Adrenal gland (tissue), 12 donors: ENCODE results near the gene TBL2. TPM values are rescaled to one million over a fixed set of nuclear protein-coding genes. Genes with fewer than 3 reads are reported as not detected.
"Not testable (repeated sequence)": the region's sequence is repeated elsewhere in the genome, so short reads cannot be mapped to it uniquely, and the experiment has no call there.

Experiments
- DNase-seq, 7 donors: peaks; one replicate each; pipeline ENCODE4 v3.0.0-alpha.2; 2019 to 2020
- H3K27ac ChIP-seq, 5 donors: fragments of 200-600 bp; sonication (generic) in 4 of 5; 1 replicate in 3 of 5; 2 replicates in 2 of 5; pipeline versions ENCODE4 v1.5.1 to v1.8.0; 2016 to 2020; ENCODE audit warnings: mild to moderate bottlenecking in 1 of 5
- H3K27me3 ChIP-seq: fragments of 200-600 bp; 2 replicates; pipeline ENCODE4 v1.8.0; 2021
- H3K36me3 ChIP-seq, 2 donors: fragments of 200-600 bp; replicated peaks in 1 of 2; 1 replicate in 1 of 2; 2 replicates in 1 of 2; pipeline versions ENCODE4 v1.5.1 to v1.8.0; 2018 to 2022
- H3K4me1 ChIP-seq, 2 donors: fragments of 200-600 bp; replicated peaks in 1 of 2; 1 replicate in 1 of 2; 2 replicates in 1 of 2; pipeline versions ENCODE4 v1.5.1 to v1.8.0; 2018 to 2021
- H3K4me3 ChIP-seq, 4 donors: fragments of 200-600 bp; sonication (generic) in 3 of 4; one replicate each; pipeline ENCODE4 v1.5.1; 2016 to 2018
- H3K9me3 ChIP-seq, 3 donors: fragments of 200-600 bp; sonication (generic) in 1 of 3; replicated peaks in 1 of 3; 1 replicate in 2 of 3; 2 replicates in 1 of 3; pipeline versions ENCODE4 v1.5.1 to v1.8.0; 2016 to 2021
- POLR2A ChIP-seq, 2 donors: fragments of 450-650 bp; IDR thresholded peaks; one replicate each; pipeline ENCODE4 v1.6.1; 2017; ENCODE audit warnings: antibody characterized with exemption in 2 of 2, mild to moderate bottlenecking in 2 of 2, moderate library complexity in 1 of 2
- WGBS, 4 donors: extraction: QIAGEN DNeasy Blood & Tissue Kit in 2 of 4; methylation state at CpG; one replicate each; pipeline versions ENCODE4 v1.1.5 to v1.1.7; 2013 to 2017; 5-methylcytosine and 5-hydroxymethylcytosine counted together
- intact Hi-C, 2 donors: fragments of 100-400 bp; cut with DNase I; formaldehyde crosslinking; loops; one replicate each; pipeline versions ENCODE4 v1.14.1 to v1.15.0; 2022 to 2023
- polyA plus RNA-seq, 3 donors: library from polyadenylated mRNA; stranded (reverse); fragments of 200-250 nt in 2 of 3; fragments of 350-450 nt in 1 of 3; fragmentation: Illumina TruSeq in 1 of 3; extraction: RNeasy Lipid Tissue Mini Kit (QIAGEN cat#74804) in 1 of 3; gene quantifications; one replicate each; pipeline ENCODE4 v1.2.3, GENCODE V29; 2013 to 2014
- total RNA-seq, 9 donors: library from RNA; depleted of rRNA in 4 of 9; stranded (reverse); fragments of >200 nt in 4 of 9; fragments of 120-200 nt in 1 of 9; fragmentation: NEBNext Ultra II Directional in 1 of 9; extraction: Animal tissue kit (Norgen Biotek cat#: 25700) in 1 of 9; gene quantifications; one replicate each; pipeline versions ENCODE4 v1.1.0 to v1.2.4, GENCODE V29; 2013 to 2023
- TF ChIP-seq, protein P1 (sequence below), 6 experiments: fragments of 450-650 bp in 4 of 6; fragments of 200-600 bp in 2 of 6; sonication (generic) in 1 of 6; IDR thresholded peaks; 1 replicate in 5 of 6; 2 replicates in 1 of 6; pipeline versions ENCODE4 v1.5.1 to v1.8.0; 2016 to 2021; ENCODE audit warnings: antibody characterized with exemption in 6 of 6, mild to moderate bottlenecking in 2 of 6, moderate library complexity in 1 of 6
- donor health status: healthy with polysubstance abuse.
- donor health status: Bipolar disorder and iron deficiency.
- donor health status: DM: yes; HTN: yes; CAD: no.
- donor health status: DM: no; HTN: no; CAD: no.
- donor health status: DM: no; HTN: no; CAD: no.
- donor health status: DM: yes; HTN: yes; CAD: no.

Gene TBL2
- total and polyA plus RNA-seq, 12 donors: 14.2 to 136 (median 51.3) TPM

DNA sequence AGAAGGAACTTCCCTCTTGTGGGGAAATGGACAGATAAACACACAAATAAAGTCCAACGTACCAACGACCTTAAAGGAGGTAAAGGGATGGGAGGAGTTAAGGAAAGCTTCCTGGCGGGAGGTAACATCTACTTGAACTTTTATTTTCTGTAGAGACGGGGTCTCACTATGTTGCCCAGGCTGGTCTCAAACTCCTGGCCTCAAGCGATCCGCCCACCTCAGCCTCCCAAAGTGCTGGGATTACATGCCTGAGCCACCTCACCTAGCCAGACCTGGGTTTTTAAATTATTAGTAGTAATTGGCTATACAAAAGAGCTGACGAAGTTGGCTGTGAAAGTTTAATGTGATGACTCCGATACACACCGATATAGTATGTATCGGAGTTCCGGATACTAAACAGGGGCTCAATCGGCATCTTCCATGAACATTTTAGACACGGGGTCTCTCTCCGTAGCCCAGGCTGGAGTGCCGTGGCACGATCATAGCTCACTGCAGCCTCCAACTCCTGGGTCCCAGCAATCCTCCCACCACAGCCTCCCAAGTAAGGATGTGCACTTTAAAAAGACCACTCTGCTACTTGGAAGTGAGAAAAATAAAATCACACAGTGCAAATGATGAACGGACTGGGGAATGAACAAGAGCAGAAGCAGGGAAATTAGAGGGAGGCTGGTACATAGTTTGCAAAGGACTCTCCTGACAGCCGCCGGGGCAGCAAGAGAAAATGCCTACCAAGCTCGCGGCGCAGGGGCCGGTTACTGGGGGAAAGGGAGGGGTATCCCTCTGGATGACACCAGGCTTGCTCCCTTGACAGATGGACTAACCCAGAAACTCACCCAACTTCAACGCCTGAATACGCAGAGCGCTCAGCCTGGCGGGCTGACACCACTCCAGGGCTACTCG lies 21.9 kb downstream of the TBL2 start:
- WGBS, 4 donors: 13 to 16% (median 14%) methylated on average over 21 to 28 of the region's 28 CpGs
- intact Hi-C loops: no loop called here
- no peak for DNase-seq
- Histone ChIP-seq H3K4me3 (peak overlapping the region in 3 of 4 donors; percentile 30 to 99 (median 36)), H3K27ac (peak overlapping the region in 4 of 5 donors; percentile 73 to 100 (median 99)), H3K4me1 (peaks cover 16 to 33% of the 10 kb centered on the region in 2 donors), H3K9me3 (no peaks in the 10 kb centered on the region), H3K27me3 (no peaks in the 10 kb centered on the region), H3K36me3 (peaks cover 0 to 21% of the 10 kb centered on the region in 2 donors)
- TF ChIP-seq POLR2A (IDR thresholded peaks at IDR 0.05): peak; percentile 14 to 79
- TF ChIP-seq, protein P1, sequence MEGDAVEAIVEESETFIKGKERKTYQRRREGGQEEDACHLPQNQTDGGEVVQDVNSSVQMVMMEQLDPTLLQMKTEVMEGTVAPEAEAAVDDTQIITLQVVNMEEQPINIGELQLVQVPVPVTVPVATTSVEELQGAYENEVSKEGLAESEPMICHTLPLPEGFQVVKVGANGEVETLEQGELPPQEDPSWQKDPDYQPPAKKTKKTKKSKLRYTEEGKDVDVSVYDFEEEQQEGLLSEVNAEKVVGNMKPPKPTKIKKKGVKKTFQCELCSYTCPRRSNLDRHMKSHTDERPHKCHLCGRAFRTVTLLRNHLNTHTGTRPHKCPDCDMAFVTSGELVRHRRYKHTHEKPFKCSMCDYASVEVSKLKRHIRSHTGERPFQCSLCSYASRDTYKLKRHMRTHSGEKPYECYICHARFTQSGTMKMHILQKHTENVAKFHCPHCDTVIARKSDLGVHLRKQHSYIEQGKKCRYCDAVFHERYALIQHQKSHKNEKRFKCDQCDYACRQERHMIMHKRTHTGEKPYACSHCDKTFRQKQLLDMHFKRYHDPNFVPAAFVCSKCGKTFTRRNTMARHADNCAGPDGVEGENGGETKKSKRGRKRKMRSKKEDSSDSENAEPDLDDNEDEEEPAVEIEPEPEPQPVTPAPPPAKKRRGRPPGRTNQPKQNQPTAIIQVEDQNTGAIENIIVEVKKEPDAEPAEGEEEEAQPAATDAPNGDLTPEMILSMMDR (IDR thresholded peaks at IDR 0.05): no peak

DNA sequence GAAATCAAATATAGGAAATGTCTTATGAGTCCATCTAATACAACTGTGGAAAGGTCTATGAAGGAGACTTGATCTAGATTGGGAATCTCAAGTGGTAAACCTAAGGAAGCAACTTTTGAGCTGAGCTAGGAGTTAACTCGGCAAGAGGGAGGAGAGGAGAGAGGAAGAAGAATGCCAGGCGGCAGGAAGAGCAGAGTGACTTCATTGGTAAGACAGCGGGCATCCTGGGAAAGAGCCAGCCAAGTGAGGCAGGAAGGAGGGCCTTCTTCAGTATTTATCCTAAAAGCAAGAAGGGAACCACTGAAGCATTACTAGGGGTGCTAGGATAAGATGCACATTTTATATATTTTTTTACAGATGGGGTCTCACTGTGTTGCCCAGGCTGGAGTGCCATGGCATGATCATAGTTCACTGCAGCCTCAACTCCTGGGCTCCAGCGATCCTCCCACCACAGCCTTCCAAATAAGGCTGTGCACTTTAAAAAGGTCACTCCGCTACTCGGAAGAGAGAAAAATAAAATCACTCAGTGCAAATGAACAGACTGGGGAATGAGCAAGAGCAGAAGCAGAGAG lies 22.9 kb downstream of the TBL2 start:
- Histone ChIP-seq H3K9me3 (no peaks in the 10 kb centered on the region), H3K4me1 (peaks cover 16 to 33% of the 10 kb centered on the region in 2 donors), H3K36me3 (peaks cover 0 to 28% of the 10 kb centered on the region in 2 donors), H3K27me3 (no peaks in the 10 kb centered on the region), H3K4me3 (peak overlapping the region in 1 of 4 donors; percentile 99), H3K27ac (peak overlapping the region in 2 of 5 donors; percentile 35 to 98)
- TF ChIP-seq, protein P1 (IDR thresholded peaks at IDR 0.05): no peak
- no peak for TF ChIP-seq POLR2A (IDR thresholded peaks at IDR 0.05)
- intact Hi-C loops: no loop called here
- DNase-seq: peak in 1 of 7 donors; percentile 39
- WGBS, 4 donors: 24 to 41% (median 38%) methylated on average over 6 of the region's 6 CpGs

DNA sequence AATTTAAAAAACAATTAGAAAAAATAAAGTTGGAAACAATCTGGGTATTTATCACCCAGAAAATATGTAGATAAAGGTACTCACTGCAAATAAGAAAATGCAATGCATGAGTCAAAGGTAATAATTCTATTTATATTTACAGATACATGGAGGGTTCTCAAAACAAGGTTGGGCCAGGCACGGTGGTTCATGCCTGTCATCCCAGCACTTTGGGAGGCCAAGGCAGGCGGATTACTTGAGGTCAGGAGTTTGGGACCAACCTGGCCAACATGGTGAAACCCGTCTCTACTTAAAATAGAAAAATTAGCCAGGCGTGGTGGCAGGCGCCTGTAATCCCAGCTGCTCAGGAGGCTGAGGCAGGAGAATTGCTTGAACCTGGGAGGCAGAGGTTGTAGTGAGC lies 28.3 kb downstream of the TBL2 start:
- H3K4me3 ChIP-seq, H3K27me3 ChIP-seq, DNase-seq, intact Hi-C loops, H3K27ac ChIP-seq, H3K9me3 ChIP-seq: not testable (repeated sequence)
- H3K36me3 ChIP-seq: peaks cover 0 to 45% of the 10 kb centered on the region in 2 donors
- WGBS, 4 donors: 79 to 87% (median 84%) methylated on average over 5 of the region's 5 CpGs
- H3K4me1 ChIP-seq: peaks cover under 1 to 17% of the 10 kb centered on the region in 2 donors

DNA sequence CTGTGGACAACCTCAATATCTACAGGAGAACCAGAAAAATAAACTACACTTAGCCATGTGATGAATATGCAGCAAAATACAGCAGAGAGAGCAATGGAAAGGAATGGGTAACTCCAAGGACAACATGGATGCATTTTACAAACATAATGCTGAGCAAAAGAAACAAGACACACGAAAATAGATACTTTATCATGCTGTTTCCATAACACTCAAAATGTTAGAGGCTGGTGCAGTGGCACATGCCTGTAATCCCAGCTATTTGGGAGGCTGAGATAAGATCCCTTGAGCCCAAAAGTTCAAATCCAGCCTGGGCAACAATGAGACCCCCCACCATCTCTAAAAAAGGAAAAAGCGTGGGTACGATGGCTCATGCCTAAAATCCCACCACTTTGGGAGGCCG lies 29.2 kb downstream of the TBL2 start:
- 81 to 89% (median 85%) methylated on average over 4 of the region's 4 CpGs for WGBS, 4 donors
- no peak for DNase-seq
- intact Hi-C loops: no loop called here

More for the DNA sequence above, 29.2 kb downstream of the TBL2 start:
- Histone ChIP-seq H3K27ac (no peak overlapping the region), H3K4me1 (peaks cover 0 to 12% of the 10 kb centered on the region in 2 donors), H3K27me3 (no peaks in the 10 kb centered on the region), H3K36me3 (peaks cover 0 to 45% of the 10 kb centered on the region in 2 donors), H3K4me3 (no peak overlapping the region), H3K9me3 (no peaks in the 10 kb centered on the region)
- TF ChIP-seq, protein P1 (IDR thresholded peaks at IDR 0.05): no peak
- TF ChIP-seq POLR2A (IDR thresholded peaks at IDR 0.05): no peak
